Astrocyte of the cerebellum (primary cell): ENCODE data around the gene ORC2.
A peak's percentile ranks its signal among the peaks of the same experiment; 100 is the strongest.

ENCODE experiments used
- DNase-seq: peaks from one replicate; pipeline ENCODE4 v3.0.0-alpha.2; 2011; ENCODE audit warnings: low read depth
- H3K4me3 ChIP-seq: 2 replicates; pipeline ENCODE4 v1.5.1; 2011; ENCODE audit warnings: mild to moderate bottlenecking, low read depth, low read length, moderate library complexity
- CTCF ChIP-seq: IDR thresholded peaks from 2 replicates; pipeline ENCODE4 v1.5.1; 2012; ENCODE audit warnings: low read length, low read depth, moderate library complexity, mild to moderate bottlenecking; ENCODE audit errors: missing control alignments
- in situ Hi-C: cut with HindIII; loops from 2 replicates; pipeline ENCODE4 v1.10.0; 2017; ENCODE audit warnings: low sequenced_read_pairs

ORC2 gene

GRCh38 chr2:200869014-200869413 is 94.4 kb downstream of the ORC2 start:
- no peak for DNase-seq
- no peak for TF ChIP-seq CTCF
- no peak overlapping the region for H3K4me3 ChIP-seq
- in situ Hi-C loops, result no loop called here

GRCh38 chr2:200864176-200865034 is 99.1 kb downstream of the ORC2 start, which contains the start of gene CLK1:
Gene CLK1, minus strand, starts transcription at chr2:200864658. Its CDS starts 2,796 bp downstream, at chr2:200861862.
- in situ Hi-C loops, result no loop called here
- TF ChIP-seq CTCF, result no peak
- peak; percentile 74 for DNase-seq
- H3K4me3 ChIP-seq, result peak within 1 kb of the TSS; percentile 99

GRCh38 chr2:200863782-200864175 is 99.7 kb downstream of the ORC2 start:
- peak overlapping the region; percentile 99 for H3K4me3 ChIP-seq
- DNase-seq, result no peak
- in situ Hi-C loops, result no loop called here
- TF ChIP-seq CTCF, result no peak

DNA sequence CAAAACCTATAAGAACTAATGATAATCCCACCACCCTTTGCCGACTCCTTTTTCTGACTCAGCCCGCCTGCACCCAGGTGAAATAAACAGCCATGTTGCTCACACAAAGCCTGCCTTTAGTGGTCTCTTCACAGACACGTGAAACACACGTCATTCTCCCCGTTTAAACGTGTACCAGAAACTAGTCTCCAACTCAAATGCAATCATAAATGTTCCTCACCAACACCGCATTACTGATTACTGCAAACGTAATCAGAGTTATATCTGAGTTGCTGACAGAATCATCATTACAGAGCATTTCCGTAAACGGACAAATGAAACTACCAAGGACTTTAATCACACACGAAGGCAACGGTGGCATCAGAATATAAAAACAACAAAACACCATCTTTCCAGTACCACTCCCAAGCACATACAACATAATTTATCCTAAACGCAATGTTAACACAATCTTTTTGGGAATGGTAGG is 100.9 kb downstream of the ORC2 start:
- DNase-seq, result no peak
- in situ Hi-C loops, result no loop called here
- H3K4me3 ChIP-seq, result peak overlapping the region; percentile 99
- TF ChIP-seq CTCF, result no peak

DNA sequence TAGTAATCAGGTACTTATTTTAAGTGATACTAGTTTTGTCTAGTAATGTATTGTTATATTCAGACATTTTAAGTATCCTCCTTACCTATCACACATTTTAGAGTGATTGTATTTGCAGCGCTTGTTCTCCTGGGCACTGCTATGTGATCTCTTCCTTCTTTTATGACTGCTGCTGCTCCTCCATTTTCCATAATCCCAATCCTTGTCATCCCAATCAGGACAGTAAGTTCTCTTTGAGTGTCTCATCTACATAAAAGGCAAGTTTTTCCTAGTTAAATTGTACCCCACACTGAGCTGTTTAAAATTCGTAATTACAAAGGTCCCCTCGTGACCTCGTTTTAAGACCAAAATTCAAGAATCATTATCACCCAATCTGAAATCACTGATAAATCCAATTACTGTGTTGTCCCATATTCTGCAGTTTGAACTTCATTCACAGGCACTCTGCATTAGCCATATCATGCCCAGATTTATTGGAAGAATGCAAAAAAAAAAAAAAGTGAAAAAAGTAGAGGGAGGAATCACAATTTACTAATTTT is 101.8 kb downstream of the ORC2 start:
- in situ Hi-C loops, result no loop called here
- peak overlapping the region; percentile 99 for H3K4me3 ChIP-seq
- no peak for DNase-seq
- no peak for TF ChIP-seq CTCF

DNA sequence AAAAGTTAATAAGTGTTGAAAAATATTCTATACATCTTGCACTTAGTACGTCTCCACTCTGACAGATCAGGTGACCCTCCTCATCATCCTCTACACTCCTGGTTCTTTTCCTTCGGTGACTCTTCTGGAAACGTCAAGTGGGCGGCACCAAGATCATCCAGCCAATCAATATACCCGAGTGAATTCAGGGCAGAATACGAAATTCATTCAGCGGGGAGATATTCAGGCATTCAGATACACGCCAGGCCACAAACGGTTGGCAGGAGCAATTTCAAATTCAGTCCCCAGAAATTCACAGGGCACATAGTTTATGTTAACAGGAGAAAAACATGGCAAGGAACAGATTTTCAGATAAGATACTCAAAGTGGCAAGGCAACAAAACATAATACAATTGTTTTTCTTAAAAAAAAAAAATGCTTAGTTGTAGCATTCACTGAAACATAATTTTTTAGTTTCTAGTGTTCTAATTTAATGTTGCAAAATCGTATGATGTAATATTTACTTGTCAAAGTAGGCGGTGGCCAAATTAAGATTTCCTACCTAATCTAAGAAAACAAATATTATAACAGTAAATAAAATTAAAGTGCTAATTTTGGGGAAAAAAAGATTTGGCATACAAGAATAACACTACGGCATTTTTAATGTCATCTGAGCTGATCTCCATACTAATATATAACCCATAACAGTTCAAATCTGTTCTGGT is 103.2 kb downstream of the ORC2 start:
- no peak for DNase-seq
- in situ Hi-C loops, result no loop called here
- TF ChIP-seq CTCF, result no peak
- H3K4me3 ChIP-seq, result no peak overlapping the region
